AG04450 (cell line): ENCODE data around the gene DOCK3. TPM values are rescaled to one million over a fixed set of nuclear protein-coding genes. Genes with fewer than 3 reads are reported as not detected.

Source experiments
- CTCF ChIA-PET: fragments of 300-600, 350-600 bp; formaldehyde crosslinking; extraction: SDS; loops from one replicate; lab custom pipeline; 2022; ENCODE audit warnings: antibody characterized with exemption, inconsistent platforms; lab: Charles Lee
- POLR2A ChIA-PET: fragments of 350-600 bp; formaldehyde crosslinking; extraction: SDS; loops from one replicate; lab custom pipeline; 2021; ENCODE audit warnings: antibody characterized with exemption, inconsistent platforms; lab: Yijun Ruan, JAX
- DNase-seq: peaks from one replicate; pipeline ENCODE4 v3.0.0-alpha.2; 2011; ENCODE audit warnings: low read depth, low spot score
- H3K27ac ChIP-seq: one replicate; pipeline ENCODE4 v1.5.1; 2012; ENCODE audit warnings: low read depth, low read length, control low read depth
- H3K27me3 ChIP-seq: one replicate; pipeline ENCODE4 v1.6.0; 2012; ENCODE audit warnings: low read length; ENCODE audit not compliant: control insufficient read depth, insufficient read depth
- H3K4me3 ChIP-seq: 2 replicates; pipeline ENCODE4 v1.5.1; 2011; ENCODE audit warnings: mild to moderate bottlenecking, low read depth, low read length, control low read depth
- H3K9me3 ChIP-seq: 2 replicates; pipeline ENCODE4 v1.5.1; 2012; ENCODE audit warnings: low read length; ENCODE audit not compliant: control insufficient read depth, insufficient read depth
- CTCF ChIP-seq: IDR thresholded peaks from 2 replicates; pipeline ENCODE4 v1.5.1; 2011; ENCODE audit warnings: low read depth, low read length, control low read depth, inconsistent platforms
- polyA plus RNA-seq: library from polyadenylated mRNA; depleted of rRNA; stranded (reverse); fragments of >200 nt; gene quantifications from 2 replicates; pipeline ENCODE4 v1.2.3, GENCODE V29; 2011

Gene DOCK3
- polyA plus RNA-seq, 1 experiment: 0.07 TPM

- Histone ChIP-seq H3K27ac (no peak overlapping the region), H3K27me3 (no peaks in the 10 kb centered on the region), H3K9me3 (no peaks in the 10 kb centered on the region; the same call in 1 of the 2 replicates), H3K4me3 (no peak overlapping the region)
- DNase-seq: no peak
- ChIA-PET CTCF (interaction anchor here (1.0 to 6.2 kb wide), 4 partner anchors 10 to 764 kb away, joined by 3 to 47 read pairs (median 9); partner anchors contain the start of genes MAPKAPK3 and RBM15B), POLR2A (interaction anchor here (0.7 kb wide), 1 partner anchor 717 kb away, joined by 3 read pairs; no protein-coding TSS in a partner anchor)
- no peak for TF ChIP-seq CTCF
Observed at GRCh38 chr3:51379746-51380455, 705.2 kb downstream of the DOCK3 start.

DNA sequence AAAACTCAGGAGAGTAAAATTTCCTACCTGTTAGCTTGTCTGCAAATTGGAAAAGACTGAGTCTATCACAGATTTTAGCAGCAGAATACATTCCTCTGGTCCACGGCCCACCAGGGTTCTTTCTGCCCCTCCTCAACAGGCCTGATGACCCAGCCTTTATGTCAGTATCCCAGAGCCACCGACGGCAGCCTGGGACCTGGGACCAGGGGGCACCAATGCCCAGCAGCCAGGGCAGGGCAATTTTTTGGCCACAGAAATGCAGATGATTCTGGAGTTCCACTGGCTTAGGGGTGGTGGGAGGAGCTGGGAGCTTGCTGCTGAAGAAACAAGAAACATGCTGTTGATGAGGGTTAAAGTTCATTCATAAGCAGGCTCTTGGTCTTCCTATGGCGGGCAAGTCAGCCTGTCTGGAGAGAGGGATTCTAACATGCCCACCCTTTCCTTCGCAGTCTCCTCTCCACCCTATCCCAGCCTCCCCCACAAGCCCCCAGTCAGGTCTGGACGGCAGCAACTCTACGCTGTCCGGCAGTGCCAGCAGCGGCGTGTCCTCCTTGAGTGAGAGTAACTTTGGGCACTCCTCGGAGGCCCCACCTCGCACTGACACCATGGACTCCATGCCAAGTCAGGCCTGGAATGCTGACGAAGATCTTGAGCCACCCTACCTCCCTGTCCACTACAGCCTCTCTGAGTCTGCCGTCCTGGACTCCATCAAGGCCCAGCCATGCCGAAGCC, 706.0 kb downstream of the DOCK3 start:
- H3K27me3 ChIP-seq: no peaks in the 10 kb centered on the region
- no peak overlapping the region for H3K4me3 ChIP-seq
- H3K27ac ChIP-seq: no peak overlapping the region
- POLR2A ChIA-PET: interaction anchor here (0.7 kb wide), 1 partner anchor 718 kb away, joined by 3 read pairs; no protein-coding TSS in a partner anchor
- no peaks in the 10 kb centered on the region; the same call in 1 of the 2 replicates for H3K9me3 ChIP-seq
- DNase-seq: no peak
- CTCF ChIA-PET: interaction anchor here (2.8 to 6.2 kb wide), 2 partner anchors 10 to 281 kb away, joined by 11 to 47 read pairs; partner anchors contain the start of gene RBM15B
- TF ChIP-seq CTCF: no peak

GRCh38 chr3:51381333-51381705, 706.6 kb downstream of the DOCK3 start:
- POLR2A ChIA-PET: no interaction called here
- Histone ChIP-seq H3K27ac (no peak overlapping the region), H3K4me3 (no peak overlapping the region), H3K9me3 (no peaks in the 10 kb centered on the region; the same call in 1 of the 2 replicates), H3K27me3 (no peaks in the 10 kb centered on the region)
- no peak for TF ChIP-seq CTCF
- CTCF ChIA-PET: interaction anchor here (2.8 kb wide), 1 partner anchor 9 kb away, joined by 11 read pairs; the partner anchor contains the start of gene RBM15B
- DNase-seq: no peak

GRCh38 chr3:51382076-51382745, 707.5 kb downstream of the DOCK3 start:
- ChIA-PET POLR2A (no interaction called here), CTCF (interaction anchor here (1.1 to 2.8 kb wide), 2 partner anchors 11 to 282 kb away, joined by 4 to 9 read pairs; no protein-coding TSS in a partner anchor)
- TF ChIP-seq CTCF: no peak
- DNase-seq: no peak
- H3K27me3 ChIP-seq: no peaks in the 10 kb centered on the region
- no peak overlapping the region for H3K4me3 ChIP-seq
- H3K9me3 ChIP-seq: no peaks in the 10 kb centered on the region; the same call in 1 of the 2 replicates
- no peak overlapping the region for H3K27ac ChIP-seq
